SJCRH30 (cell line): ENCODE data around the gene CIZ1. TPM values are rescaled to one million over a fixed set of nuclear protein-coding genes. Genes with fewer than 3 reads are reported as not detected.

ENCODE experiments used
- DNase-seq, 2 experiments: peaks; one replicate each; pipeline ENCODE4 v3.0.0-alpha.2; 2015 to 2020
- H3K27ac ChIP-seq: fragments of 250-450 bp; sonication (Bioruptor Pico); 2 replicates; pipeline ENCODE4 v1.5.1; 2020; ENCODE audit warnings: mild to moderate bottlenecking, moderate library complexity
- H3K27me3 ChIP-seq: fragments of 250-450 bp; sonication (Bioruptor Pico); 2 replicates; pipeline ENCODE4 v1.5.1; 2020; ENCODE audit warnings: mild to moderate bottlenecking, moderate library complexity
- H3K36me3 ChIP-seq: fragments of 250-450 bp; sonication (Bioruptor Pico); 2 replicates; pipeline ENCODE4 v1.5.1; 2020; ENCODE audit warnings: mild to moderate bottlenecking, moderate library complexity
- H3K4me1 ChIP-seq: fragments of 250-450 bp; sonication (Bioruptor Pico); 2 replicates; pipeline ENCODE4 v1.5.1; 2020; ENCODE audit warnings: mild to moderate bottlenecking, moderate library complexity
- H3K4me3 ChIP-seq: fragments of 250-450 bp; sonication (Bioruptor Pico); 2 replicates; pipeline ENCODE4 v1.5.1; 2020; ENCODE audit warnings: mild to moderate bottlenecking, moderate library complexity
- H3K9me3 ChIP-seq: fragments of 250-450 bp; sonication (Bioruptor Pico); replicated peaks from 2 replicates; pipeline ENCODE4 v1.5.1; 2020; ENCODE audit warnings: mild to moderate bottlenecking, moderate library complexity
- total RNA-seq: library from RNA; depleted of rRNA; stranded (reverse); fragments of >200 nt; shearing (Covaris generic); gene quantifications from 2 replicates; pipeline ENCODE4 v1.2.3, GENCODE V29; 2014

The CIZ1 gene
- total RNA-seq, 1 experiment from 2014 or later, result 85.2 TPM

DNA sequence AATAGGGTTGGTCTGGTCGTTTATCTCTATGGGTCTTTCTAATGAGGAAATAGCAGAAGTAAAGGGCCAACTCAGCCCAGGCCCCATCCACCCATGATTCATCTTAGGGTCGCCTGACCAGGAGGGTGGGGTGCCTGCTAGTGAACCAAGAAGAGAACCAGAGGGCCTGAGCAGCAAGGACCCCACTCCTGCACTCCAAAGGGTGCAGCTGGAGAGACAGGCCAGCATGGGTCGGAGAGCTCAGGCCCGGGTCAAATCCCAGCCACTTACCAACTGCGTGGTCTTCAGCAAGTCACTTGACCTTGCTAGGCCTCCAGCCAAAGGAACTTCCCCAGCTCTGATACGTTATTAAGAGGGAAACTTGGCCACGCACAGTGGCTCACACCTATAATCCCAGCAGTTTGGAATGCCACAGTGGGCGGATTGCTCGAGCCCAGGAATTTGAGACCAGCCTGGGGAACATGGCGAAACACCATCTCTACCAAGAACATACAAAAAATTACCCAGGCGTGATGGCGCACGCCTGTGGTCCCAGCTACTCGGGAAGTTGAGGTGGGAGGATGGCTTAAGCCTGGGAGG, 27.0 kb downstream of the CIZ1 start:
- no peak overlapping the region for H3K27ac ChIP-seq
- no peaks in the 10 kb centered on the region; the same call in 1 of the 2 replicates for H3K4me1 ChIP-seq
- peaks cover 62% of the 10 kb centered on the region for H3K36me3 ChIP-seq
- no peak for DNase-seq
- no peaks in the 10 kb centered on the region for H3K9me3 ChIP-seq
- H3K4me3 ChIP-seq, result no peak overlapping the region
- no peaks in the 10 kb centered on the region for H3K27me3 ChIP-seq

DNA sequence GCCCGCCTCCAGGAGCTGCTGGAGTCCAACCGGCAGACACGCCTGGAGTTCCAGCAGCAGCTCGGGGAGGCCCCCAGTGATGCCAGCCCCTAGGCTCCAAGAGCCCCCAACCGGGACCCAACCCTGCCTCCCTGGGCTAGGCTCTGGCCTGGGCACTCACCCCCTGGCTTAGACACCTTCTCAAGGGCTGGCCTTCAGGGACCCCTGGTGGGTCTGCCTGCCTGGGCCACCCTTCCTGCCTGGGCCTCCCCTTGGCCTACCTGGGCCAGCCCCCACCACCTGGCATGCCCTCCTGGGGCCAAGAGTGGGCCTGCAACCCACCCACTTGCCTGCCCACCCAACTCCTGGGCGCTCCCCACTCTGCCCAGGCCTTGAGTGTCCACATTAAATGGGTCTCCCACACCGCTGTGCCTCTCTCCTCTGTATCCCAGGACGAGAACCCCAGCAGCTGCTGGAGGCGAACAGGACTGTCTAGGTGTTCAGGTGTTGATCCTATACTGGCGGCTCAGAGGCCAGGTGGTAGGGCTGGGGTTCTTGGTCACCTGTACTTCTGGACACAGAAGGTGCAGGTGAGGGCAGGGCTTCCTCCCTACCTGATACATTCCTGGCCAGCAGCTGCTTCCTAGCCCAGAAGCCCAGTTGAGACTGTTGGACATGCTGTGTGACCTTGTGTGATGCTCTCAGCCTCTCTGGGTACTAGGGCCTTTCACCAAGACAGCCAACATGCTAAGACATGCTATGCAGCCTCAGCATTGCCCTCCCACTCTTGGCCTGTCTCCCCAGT, 27.7 kb downstream of the CIZ1 start:
- H3K4me3 ChIP-seq, result no peak overlapping the region
- H3K27ac ChIP-seq, result no peak overlapping the region
- no peaks in the 10 kb centered on the region for H3K9me3 ChIP-seq
- H3K36me3 ChIP-seq, result peaks cover 56% of the 10 kb centered on the region
- H3K4me1 ChIP-seq, result no peaks in the 10 kb centered on the region; the same call in 1 of the 2 replicates
- no peak for DNase-seq
- H3K27me3 ChIP-seq, result no peaks in the 10 kb centered on the region

DNA sequence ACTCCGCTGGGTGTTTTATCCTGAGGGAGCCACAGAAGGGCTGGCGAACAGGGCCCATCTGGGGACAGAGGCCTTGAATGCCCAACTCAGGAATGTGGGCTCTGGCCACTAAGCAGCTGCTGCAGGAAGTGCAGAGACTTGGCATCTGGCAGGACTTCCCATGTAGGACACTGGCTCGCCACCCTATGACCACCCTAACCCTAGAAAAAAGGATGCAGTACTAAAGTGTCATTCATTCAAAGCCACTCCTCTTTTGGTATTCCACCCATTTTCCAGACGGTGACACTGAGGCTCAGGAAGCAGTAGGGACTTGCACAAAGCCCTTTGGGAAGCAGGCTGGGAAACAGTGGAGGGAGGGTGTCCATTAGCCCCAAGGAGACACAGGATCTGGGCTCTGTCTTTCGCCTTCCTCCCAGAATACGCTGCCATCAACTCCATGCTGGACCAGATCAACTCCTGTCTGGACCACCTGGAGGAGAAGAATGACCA, 28.3 kb downstream of the CIZ1 start:
- no peaks in the 10 kb centered on the region for H3K9me3 ChIP-seq
- no peak overlapping the region for H3K27ac ChIP-seq
- no peaks in the 10 kb centered on the region; the same call in 1 of the 2 replicates for H3K4me1 ChIP-seq
- no peak for DNase-seq
- no peak overlapping the region for H3K4me3 ChIP-seq
- H3K27me3 ChIP-seq, result no peaks in the 10 kb centered on the region
- H3K36me3 ChIP-seq, result peaks cover 50% of the 10 kb centered on the region

DNA sequence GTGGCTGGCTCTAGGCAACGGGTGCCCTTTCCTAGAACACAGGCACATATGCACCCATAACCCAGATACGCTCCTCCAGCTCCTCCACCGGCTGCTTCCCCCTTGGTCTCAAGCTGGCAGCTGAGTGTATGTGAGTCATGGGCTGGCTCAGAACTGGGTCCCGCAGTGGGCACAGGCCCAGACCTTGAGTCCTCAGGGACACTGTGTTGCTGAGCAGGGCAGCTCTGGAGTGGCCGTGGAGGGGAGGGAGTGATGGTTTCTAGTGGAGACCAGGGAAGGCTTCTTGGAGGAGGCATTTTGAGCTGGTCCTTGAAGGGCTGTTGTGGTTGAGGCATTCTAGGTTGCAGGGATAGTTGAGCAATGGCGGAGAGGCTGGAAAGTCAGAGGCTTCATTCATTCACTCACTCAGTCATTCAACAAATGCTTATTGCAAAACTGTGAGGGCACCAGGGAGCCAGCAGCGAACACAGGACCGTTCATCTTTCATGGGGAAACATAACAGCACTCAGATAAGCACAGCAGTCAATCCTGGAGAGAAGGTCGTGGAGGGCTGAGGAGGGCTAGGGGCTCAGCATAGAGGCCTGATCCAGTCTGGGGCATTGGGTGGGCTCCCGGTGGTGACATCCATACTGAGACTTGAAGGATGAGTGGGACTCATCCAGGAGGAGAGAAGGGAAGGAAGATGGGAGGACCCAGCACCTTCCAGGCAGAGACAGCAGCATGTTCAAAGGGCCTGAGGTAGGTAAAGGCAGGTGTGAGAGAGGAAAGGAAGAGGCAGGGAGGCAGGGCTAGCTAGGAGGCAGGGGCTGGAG, 29.0 kb downstream of the CIZ1 start:
- Histone ChIP-seq H3K27ac (no peak overlapping the region), H3K4me1 (no peaks in the 10 kb centered on the region; the same call in 1 of the 2 replicates), H3K9me3 (no peaks in the 10 kb centered on the region), H3K4me3 (no peak overlapping the region), H3K27me3 (no peaks in the 10 kb centered on the region), H3K36me3 (peaks cover 43% of the 10 kb centered on the region)
- no peak for DNase-seq

DNA sequence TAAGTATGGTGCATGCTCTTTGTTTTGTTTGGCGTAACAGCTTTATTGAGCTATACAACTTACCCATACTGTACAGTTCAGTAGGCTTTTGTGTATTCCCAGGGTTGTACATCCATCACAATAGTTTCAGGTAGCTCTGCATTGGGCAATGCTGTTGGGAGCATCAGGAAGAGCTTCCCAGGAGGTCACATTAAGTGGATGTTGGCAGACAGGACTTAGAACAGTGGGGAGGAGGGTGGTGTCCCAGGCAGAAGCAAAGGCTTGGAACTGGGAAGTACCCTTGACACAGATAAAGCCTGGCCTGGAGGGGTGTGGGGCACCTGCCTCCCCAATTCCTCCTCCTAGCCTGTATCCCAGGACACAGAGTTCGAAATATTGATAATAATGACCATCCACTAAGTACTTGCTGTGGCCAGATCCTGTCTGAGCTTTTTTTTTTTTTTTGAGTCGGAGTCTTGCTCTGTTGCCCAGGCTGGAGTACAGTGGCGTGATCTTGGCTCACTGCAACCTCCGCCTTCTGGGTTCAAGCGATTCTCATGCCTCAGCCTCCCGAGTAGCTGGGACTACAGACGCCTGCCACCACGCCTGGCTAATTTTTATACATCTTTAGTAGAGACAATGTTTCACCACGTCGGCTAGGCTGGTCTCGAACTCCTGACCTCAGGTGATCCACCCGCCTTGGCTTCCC, 30.0 kb downstream of the CIZ1 start:
- Histone ChIP-seq H3K4me1 (no peaks in the 10 kb centered on the region; the same call in 1 of the 2 replicates), H3K36me3 (peaks cover 32% of the 10 kb centered on the region), H3K27me3 (no peaks in the 10 kb centered on the region), H3K27ac (no peak overlapping the region), H3K4me3 (no peak overlapping the region), H3K9me3 (no peaks in the 10 kb centered on the region)
- no peak for DNase-seq

DNA sequence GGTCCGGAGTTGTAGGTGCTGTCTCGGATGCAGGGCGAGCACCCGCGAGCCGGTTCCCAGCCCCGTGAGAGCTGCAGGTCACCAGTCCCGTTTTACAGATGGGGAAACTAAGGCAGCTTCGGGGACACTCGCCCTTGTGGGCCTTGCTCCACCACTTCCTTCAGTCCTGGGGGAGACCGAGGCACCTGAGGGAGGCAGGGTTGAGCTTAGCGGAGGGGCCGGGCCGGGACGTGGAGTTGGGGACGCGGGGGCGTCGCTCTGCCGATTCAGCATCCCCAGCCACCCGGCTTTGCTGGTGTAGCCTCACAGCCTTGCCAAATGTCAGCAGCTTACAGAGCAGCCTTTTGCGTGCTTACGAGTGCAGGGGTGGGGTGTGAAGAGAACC, 30.8 kb downstream of the CIZ1 start:
- Histone ChIP-seq H3K36me3 (peaks cover 25% of the 10 kb centered on the region), H3K27ac (peak overlapping the region; percentile 24; the same call in 1 of the 2 replicates), H3K4me3 (peak overlapping the region; percentile 85), H3K27me3 (no peaks in the 10 kb centered on the region), H3K4me1 (no peaks in the 10 kb centered on the region; the same call in 1 of the 2 replicates), H3K9me3 (no peaks in the 10 kb centered on the region)
- DNase-seq, result peak; percentile 36 to 47

DNA sequence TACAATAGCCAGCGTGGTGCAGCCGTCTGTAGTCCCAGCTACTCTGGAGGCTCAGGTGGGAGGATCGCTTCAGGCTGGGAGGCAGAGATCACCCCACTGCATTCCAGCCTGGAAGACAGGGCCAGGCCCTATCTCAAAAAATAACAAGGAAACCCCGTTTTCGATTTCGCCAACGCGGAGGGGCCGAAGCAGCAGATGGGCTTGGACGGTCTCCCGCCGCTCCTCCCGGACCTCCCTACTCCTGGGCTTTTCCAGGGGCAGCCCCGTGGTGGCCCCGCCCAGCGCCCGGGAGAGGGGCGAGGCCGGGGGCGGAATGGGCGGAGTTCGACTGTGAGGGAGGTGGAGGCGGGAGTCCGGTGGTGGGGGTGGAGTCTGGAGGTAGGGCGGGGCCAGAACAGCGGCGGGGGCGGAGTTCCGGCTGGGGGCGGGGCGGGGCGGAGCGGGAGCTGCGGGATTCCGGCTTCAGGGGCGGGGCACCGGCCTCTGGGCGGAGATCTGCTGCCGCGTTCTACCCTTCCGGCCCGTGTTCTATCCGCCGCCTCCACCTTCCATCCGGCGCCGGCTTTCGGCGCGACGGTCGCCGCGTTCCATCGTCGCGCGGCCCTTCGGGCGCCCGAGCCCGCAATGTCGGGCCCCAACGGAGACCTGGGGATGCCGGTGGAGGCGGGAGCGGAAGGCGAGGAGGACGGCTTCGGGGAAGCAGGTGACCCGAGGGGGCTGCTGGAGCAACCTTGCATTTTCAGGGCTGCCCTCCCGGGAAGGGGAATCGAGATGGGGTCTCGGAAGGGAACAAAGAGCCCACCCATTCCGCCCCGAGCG, 31.4 kb downstream of the CIZ1 start, which contains the start of gene BBLN:
TSS of gene BBLN (plus strand) at position 482 of the 819 bp plus-strand sequence. CDS start at position 625, 143 bp downstream.
- no peaks in the 10 kb centered on the region; the same call in 1 of the 2 replicates for H3K4me1 ChIP-seq
- peak within 1 kb of the TSS; percentile 85 for H3K4me3 ChIP-seq
- H3K36me3 ChIP-seq, result peaks cover 19% of the 10 kb centered on the region
- peak within 1 kb of the TSS; percentile 24; the same call in 1 of the 2 replicates for H3K27ac ChIP-seq
- DNase-seq, result peak; percentile 98
- no peaks in the 10 kb centered on the region for H3K27me3 ChIP-seq
- H3K9me3 ChIP-seq, result no peaks in the 10 kb centered on the region

DNA sequence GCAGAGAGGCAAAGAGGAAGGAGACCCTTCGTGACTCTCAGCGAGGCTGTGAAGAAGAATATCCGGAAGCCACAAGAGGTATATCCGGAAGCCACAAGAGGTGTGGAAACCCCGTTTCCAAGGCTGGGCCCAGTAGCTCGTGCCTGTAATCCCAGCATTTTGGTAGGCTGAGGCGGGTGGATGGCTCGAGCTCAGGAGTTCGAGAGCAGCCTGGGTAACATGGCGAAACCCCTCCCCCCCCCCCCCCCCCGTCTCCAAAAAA, 31.9 kb downstream of the CIZ1 start:
- H3K4me1 ChIP-seq, result no peaks in the 10 kb centered on the region; the same call in 1 of the 2 replicates
- 0 out of 2 replicates have a peak, but pooled peaks cover under 1% of the 10 kb centered on the region for H3K27me3 ChIP-seq
- peak overlapping the region; percentile 14; the same call in 1 of the 2 replicates for H3K27ac ChIP-seq
- peaks cover 13% of the 10 kb centered on the region for H3K36me3 ChIP-seq
- H3K4me3 ChIP-seq, result peak overlapping the region; percentile 85
- no peaks in the 10 kb centered on the region for H3K9me3 ChIP-seq
- no peak for DNase-seq

DNA sequence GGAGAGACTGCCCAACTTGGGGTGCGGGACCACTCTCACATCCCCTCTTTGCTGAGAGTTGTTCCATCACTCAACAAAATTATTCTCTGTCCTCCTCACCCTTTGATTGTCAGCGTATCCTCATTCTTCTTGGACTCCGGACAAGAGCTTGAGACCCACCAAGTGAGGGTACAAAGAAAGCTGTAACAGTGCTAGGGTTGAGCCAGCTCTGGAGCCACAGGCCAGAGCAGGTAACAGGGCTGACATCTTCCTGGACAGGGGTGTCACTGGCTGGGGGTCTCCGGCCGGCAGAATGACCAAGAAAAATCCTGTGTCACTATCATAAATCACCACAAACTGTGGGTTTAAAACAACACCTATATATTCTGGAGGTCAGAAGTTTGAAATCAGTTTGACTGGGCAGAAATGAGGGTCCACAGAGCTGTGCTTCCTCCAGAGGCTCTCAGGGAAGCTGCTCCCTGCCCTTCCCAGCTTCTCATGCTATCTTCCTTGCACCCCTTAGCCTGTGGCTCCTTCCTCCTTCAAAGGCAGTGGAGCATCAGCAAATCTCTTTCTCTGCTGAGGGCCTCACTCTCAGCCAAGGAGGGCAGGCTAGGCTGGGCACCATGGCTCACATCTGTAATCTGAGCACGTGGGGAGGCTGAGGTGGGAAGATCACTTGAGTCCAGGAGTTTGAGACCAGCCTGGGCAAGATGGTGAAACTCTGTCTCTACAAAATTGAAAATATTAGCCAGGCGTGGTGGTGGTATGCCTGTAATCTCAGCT, 35.5 kb downstream of the CIZ1 start:
- DNase-seq, result no peak
- Histone ChIP-seq H3K9me3 (no peaks in the 10 kb centered on the region), H3K27ac (no peak overlapping the region), H3K4me3 (no peak overlapping the region), H3K4me1 (no peaks in the 10 kb centered on the region; the same call in 1 of the 2 replicates), H3K36me3 (no peaks in the 10 kb centered on the region), H3K27me3 (peaks cover 21% of the 10 kb centered on the region)

DNA sequence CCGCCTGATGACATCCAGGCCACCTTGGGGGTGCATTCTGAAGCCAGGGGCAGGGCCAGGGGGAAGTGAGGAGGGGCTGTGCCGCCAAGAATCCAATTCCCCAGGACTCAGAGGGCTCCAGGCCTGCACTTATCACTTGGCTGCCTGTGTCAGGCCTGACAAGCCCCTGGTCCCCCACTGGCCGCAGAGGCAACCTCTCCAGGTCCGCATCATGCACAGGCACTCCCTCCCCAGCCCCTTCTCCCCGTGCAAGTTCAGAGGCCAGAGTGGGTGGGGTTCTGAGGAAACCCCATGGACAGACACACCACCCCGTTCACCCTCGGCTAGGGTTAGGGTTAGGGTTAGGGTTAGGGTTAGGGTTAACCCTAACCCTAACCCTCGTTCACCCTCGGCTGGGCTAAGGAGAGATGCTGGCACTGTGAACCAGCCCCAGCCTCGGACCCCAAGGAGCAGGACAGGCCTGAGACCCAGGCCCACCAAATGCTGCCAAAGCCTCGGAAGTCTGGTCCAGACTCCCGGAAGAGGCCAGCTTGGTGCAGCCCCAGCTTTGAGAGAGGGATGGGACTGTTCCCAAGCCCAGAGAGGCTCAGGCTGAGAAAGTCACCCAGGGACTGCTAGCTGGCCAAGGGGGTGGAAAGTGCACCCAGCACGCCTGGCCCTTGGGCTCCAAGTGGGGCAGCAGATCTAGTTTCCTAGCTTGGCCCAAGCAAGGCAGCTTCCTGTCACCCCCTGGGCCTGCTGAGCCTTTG, 37.3 kb downstream of the CIZ1 start:
- H3K9me3 ChIP-seq, result no peaks in the 10 kb centered on the region
- H3K4me3 ChIP-seq, result no peak overlapping the region
- H3K4me1 ChIP-seq, result no peaks in the 10 kb centered on the region
- H3K27me3 ChIP-seq, result peaks cover 27% of the 10 kb centered on the region
- H3K27ac ChIP-seq, result no peak overlapping the region
- H3K36me3 ChIP-seq, result no peaks in the 10 kb centered on the region
- no peak for DNase-seq

DNA sequence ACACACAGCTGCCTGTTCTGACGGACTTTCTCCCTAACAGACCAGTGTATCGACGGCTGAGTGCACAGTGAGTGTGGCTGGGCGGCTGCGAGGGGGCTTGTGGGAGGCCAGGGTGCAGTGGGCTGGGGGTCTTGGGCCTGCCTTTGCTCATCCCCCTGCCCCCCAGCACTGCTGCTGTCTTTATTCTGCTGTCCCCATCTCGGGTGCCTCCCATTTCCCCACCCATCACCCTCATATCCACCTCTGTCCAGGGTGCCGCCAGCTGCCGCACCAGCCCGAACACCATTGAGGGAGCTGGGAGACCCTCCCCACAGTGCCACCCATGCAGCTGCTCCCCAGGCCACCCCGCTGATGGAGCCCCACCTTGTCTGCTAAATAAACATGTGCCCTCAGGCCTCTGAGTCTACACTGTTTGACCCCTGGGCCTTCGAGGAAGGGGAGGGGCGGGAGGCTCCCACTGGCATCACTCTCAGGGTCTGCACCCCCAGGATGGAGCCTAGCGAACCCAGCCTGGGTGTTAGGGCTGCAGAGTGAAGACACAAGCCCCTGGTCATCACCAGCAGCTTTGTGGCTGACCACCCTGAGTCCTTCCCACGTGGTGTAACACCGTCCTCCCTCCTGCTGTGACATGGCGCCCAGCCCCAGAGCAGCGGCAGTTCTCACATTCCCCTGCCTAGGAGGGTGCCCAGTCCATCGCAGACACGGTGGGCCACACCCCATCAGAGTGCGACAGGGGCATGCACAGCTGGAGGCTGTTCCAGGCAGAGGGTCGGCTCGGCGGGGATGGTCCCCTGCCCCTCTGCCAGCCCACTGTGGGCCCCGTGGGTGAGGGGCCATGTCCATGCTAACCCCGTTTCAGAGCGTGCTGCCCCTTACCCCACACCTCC, 38.1 kb downstream of the CIZ1 start:
- Histone ChIP-seq H3K9me3 (no peaks in the 10 kb centered on the region), H3K36me3 (no peaks in the 10 kb centered on the region), H3K4me1 (no peaks in the 10 kb centered on the region; the same call in 1 of the 2 replicates), H3K27ac (no peak overlapping the region), H3K4me3 (no peak overlapping the region), H3K27me3 (peaks cover 27% of the 10 kb centered on the region)
- no peak for DNase-seq
